Islet of Langerhans (tissue), 1 donor: ENCODE results near the gene GABARAP.

Source experiments
- FAIRE-seq: peaks from one replicate; lab custom pipeline; 2011; peaks lifted over from hg19 to GRCh38; lab: Jason Lieb, UNC

The GABARAP gene

DNA sequence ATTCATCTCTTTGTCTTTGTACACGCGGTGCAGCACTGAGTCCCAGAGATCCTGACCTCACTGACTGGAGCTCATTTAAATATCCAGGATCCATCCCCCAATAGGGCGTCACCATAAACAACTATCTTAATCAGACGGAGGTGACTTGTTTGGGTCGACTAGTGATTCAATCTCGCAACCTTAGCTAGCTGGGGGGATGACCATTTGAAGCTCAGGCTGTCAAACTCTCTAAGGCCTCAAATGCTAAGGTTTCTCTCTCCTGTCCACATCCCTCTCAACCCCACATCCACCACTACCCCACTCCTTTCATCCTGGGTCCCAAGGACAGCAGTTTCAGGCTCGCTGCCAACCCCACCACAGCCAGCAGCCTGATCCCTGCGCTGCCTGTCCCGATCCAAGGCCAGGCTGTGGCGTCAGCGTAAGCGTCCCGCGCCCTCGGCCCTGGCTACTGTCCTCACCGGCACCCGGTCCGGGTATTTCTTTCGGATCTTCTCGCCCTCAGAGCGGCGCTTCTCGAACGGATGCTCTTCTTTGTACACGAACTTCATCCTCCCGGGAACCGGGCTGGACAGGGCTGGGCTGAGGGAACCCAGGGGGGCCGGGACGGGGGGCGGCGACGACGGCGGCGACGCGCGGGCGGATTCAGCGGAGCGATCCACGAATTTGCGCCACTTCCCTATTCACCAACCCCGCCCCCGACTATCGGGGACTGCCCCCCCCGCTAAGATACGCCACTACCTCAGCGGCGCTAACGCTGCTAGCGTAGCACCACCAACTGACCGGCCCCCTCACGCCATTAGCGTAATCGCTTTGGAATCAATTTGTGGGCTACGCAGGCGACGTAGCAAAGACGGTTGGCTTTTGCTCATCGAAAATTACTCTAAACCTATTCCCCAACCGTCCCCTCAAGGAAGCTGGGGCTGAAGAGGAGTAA is at the start of gene GABARAP:
Gene GABARAP, minus strand, starts transcription at position 667 of the 934 bp plus-strand sequence. Its CDS starts 119 bp downstream, at position 548.
- FAIRE-seq = peak; percentile 17

DNA sequence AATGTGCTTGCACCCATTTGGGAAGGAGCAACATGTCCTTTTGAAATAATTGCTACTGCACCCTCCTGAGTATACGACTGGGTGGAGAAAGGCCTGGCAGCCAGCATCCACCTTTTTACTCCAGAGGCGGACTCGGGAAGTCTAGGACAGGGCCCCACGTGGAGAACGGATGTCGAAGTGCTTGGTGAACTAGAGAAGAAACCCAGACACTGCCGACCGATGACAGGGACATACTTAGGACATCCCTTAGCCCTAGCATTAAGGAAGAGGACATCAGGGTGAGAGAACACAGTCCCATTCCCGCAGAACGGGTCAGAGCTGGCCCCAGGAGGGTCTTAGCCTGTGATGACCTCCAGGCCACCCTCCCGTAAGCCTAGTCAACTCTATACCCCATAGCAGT is 48.4 kb upstream of the GABARAP start:
- FAIRE-seq = no peak

DNA sequence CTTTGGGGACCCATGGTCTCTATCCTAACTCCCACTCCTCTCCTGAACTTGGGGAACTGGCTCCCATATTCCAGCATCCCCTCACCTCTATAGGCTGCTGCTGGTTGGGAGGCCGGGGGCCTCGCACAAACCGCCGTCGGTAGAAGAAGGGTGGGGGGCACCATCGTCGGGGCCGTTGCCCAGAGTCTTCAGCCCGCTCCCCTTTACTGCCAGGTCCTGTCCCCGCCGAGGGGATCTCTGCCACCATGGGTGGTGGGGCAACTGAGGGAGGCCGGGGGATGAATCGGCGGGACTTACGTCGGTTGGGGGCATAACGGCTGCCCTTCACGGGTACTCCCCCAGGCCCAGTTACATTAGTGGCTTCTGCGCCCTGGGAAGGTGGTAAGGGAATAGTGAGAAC is 47.9 kb upstream of the GABARAP start:
- no peak for FAIRE-seq

DNA sequence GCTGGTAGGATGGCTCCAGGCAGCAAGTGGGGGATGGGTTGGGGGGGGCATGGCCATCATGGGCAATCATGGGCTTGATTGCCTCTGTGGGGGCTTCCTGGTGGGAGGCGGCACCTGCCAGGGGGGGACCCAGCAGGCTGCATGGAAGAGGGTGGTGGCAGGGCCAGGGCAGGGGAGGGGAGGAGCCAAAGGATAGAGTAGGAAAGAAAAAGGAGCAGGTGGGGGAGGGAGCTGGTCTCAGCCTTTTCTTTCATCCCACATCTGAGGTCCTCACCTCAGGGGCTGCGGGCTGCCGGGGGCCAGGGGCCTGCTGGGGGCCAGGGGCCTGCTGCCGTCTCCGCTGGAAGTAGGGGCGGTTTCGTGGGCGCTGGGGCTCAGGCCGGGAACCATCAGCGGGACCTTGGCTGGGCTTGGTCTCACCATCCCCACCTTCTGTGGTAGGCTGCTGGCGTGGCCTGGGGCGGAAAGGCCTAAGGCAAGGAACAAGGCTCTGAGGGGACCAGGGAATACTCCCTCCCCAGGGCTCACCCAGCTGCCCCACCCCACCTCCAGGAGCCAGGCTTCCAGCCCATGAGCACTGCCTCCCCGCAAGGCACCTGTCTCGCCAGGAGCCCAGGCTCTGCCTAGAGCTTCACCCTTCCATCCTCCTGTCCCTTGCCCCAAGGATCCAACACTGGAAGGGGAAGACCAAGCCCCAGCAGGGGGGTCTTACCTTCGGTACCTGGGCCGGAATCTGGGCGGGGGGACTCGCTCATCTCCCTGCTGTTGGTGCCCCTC is 47.2 kb upstream of the GABARAP start:
- no peak for FAIRE-seq

DNA sequence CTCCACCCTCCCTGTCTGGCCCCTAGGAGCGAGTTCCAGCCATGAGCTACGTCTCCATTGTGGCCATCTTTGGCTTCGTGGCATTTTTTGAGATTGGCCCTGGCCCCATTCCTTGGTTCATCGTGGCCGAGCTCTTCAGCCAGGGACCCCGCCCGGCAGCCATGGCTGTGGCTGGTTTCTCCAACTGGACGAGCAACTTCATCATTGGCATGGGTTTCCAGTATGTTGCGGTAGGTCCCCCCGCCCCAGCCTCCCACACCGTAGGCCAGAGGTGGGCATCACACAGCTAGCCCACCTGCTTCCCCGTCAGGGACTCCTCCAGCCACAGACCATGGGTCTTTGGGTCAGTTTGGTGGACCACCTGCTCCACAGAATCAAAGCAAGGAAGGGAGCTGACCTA is 43.4 kb upstream of the GABARAP start:
- no peak for FAIRE-seq

DNA sequence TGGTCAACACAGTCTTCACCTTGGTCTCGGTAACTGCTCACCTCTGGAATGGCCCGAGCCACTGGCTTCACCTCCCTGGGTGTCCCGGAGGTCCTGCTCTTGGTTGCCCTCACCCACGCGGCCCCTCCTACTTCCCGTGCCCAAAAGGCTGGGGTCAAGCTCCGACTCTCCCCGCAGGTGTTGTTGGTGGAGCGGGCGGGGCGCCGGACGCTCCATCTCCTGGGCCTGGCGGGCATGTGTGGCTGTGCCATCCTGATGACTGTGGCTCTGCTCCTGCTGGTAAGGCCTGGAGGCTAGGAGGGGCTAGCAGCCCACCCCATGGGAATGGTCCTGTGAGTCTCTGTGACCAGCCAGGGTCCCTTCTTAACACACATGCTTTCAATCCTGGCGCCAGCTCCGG is 42.7 kb upstream of the GABARAP start:
- no peak for FAIRE-seq

DNA sequence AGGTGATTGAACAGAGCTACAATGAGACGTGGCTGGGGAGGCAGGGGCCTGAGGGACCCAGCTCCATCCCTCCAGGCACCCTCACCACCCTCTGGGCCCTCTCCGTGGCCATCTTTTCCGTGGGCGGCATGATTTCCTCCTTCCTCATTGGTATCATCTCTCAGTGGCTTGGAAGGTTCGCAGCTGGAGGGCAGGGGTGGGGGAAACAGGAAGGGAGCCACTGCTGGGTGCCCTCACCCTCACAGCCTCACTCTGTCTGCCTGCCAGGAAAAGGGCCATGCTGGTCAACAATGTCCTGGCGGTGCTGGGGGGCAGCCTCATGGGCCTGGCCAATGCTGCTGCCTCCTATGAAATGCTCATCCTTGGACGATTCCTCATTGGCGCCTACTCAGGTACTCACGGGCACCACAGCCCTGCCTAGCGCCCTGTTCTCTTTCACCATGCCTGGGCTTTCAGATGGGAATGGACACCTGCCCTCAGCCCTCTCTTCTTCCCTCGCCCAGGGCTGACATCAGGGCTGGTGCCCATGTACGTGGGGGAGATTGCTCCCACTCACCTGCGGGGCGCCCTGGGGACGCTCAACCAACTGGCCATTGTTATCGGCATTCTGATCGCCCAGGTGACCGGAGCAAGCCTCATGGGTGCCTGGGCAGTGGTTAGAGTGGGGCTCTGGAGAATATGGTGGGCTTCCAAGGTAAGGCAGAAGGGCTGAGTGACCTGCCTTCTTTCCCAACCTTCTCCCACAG is 41.4 kb upstream of the GABARAP start:
- no peak for FAIRE-seq

DNA sequence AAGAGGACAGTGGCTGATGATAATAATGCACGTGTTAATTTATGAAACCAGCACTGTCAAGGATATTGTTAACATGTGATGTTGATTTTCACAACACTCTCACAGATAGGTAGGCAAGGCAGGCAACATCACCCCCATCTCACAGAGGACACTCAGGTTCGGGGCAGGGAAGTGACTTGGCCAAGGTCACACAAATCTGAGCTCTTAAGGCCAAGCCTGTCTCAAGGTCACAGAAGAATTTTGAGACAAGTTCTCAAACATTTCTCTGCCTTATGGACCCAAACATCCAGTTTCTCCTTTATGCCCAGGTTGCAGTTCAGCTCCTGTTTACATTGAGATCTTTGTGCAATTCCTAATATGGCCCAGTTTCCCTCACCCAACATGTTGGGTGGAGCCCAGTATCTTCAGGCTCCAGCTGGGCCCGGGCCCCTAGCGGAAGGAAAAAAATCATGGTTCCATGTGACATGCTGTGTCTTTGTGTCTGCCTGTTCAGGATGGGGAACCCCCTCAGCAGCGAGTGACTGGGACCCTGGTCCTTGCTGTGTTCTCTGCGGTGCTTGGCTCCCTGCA is 40.6 kb upstream of the GABARAP start:
- FAIRE-seq = no peak

DNA sequence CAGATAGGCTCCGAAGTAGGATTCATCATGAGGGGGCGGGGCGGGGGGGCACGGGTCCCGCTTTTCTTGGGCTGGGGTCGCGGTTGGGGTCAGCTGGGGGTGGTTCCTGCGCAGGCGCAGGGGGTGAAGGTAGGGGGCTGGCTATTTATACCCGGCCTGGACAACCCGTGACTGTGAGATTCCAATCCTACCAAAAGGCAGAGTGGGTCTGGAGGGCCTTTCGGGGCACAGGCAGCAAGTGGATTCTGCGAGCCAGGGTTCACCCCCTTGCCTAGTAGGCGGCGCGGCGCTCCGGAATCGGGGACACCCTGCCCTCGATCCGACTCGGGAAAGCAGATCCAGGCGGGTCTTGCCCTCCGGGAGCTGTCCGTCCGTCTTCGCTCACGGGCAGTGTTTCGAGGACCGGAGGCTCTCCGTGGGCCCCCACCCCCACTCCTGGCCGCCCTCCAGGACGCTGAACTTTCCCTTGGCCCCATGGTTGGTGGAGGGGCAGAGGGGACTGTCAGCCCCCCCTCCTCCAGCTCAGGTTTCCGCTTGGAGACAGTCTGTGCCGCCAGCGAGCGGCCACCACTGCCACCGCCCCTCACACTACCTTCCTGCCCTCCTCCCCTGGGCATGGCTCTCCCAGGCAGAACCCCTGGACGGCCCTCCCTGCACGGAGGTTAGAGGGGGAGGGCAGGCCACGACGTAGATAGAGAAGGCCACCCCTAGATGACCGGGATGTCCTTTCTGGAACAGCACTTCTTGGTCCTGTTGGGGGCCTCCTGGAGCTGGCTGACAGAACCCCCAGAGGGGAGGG is 39.9 kb upstream of the GABARAP start:
- FAIRE-seq = no peak

DNA sequence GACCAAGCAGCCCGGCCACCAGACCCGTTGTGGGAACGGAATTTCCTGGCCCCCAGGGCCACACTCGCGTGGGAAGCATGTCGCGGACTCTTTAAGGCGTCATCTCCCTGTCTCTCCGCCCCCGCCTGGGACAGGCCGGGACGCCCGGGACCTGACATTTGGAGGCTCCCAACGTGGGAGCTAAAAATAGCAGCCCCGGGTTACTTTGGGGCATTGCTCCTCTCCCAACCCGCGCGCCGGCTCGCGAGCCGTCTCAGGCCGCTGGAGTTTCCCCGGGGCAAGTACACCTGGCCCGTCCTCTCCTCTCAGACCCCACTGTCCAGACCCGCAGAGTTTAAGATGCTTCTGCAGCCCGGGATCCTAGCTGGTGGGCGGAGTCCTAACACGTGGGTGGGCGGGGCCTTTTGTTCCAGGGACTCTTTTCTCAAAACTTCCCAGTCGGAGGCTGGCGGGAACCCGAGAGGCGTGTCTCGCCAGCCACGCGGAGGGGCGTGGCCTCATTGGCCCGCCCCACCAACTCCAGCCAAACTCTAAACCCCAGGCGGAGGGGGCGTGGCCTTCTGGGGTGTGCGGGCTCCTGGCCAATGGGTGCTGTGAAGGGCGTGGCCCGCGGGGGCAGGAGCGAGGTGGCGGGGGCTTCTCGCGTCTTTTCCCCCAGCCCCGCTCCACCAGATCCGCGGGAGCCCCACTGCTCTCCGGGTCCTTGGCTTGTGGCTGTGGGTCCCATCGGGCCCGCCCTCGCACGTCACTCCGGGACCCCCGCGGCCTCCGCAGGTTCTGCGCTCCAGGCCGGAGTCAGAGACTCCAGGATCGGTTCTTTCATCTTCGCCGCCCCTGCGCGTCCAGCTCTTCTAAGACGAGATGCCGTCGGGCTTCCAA is 39.1 kb upstream of the GABARAP start, which contains the start of gene SLC2A4:
Gene SLC2A4, plus strand, starts transcription at position 645 of the 879 bp plus-strand sequence. Its CDS starts 217 bp downstream, at position 862.
- FAIRE-seq = no peak

DNA sequence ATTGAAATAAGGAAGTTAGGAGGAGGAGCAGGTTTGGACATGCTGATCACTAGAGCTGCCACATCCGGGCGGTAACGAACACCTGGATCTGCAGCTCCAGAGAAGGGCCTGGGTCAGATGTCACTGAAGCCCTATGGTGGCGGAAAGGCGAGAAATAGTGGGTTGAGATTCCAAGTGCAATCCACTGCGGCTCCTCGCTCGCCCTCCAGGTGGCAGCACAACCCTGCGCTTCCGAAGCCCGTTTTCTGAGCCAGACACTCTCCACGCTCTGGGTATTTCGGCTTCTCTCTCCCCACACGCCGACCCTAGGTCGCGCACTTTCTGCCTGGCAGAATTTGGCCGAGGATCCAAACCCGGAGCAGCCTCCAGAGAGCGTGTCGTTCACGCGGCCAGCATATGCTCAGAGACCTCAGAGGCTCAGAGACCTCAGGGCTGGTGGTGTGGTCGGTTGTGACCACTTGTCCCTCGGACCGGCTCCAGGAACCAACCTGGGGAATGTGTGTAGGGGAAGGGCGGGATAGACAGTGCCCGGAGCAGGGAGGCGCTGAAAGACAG is 38.3 kb upstream of the GABARAP start:
- FAIRE-seq = peak; percentile 45

DNA sequence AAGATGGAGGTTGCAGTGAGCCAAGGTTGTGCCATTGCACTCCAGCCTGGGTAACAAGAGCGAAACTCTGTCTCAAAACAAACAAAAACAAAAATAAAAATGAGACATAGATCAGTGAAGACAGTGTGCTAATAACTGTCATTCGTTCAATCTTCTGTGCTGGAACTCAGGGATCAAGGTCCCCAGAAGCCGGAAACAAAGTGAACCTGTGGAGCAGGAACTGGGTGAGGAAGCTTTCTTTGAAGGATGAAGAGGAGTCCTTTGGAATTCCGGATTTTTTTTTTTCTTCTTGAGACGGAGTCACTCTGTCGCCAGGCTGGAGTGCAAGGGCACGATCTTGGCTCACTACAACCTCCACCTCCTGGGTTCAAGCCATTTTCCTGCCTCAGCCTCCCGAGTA is 37.2 kb upstream of the GABARAP start:
- FAIRE-seq = no peak

DNA sequence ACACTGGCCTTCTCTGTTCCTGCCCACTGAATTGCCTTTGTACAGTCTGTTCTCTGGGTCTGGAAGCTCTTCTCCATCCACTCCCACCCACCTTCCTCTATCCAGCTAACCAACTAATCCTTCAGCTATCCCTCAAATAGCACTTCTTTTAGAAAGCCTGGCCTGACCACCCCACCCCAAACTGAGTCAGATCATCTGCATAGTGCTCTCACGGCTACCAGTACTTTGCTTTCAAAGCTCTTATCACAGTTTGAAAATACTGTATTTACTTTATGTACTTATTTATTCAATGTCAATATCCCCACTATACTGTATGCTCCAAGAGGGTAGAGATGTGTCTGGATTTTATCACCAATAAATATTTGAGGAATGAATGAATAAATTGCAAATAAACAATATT is 24.5 kb upstream of the GABARAP start:
- FAIRE-seq = no peak

DNA sequence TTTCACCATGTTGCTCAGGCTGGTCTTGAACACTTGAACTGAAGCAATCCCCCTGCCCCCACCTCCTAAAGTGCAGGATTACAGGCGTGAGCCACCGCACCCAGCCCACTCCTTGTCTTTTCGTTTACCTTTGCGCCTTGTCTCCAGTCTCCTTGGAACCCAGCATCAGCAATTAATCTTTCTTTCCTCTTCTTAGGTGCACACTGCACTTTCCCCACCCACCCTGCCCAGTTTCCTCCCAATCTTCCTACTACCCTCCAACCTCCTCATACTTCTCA is 21.5 kb upstream of the GABARAP start:
- no peak for FAIRE-seq

DNA sequence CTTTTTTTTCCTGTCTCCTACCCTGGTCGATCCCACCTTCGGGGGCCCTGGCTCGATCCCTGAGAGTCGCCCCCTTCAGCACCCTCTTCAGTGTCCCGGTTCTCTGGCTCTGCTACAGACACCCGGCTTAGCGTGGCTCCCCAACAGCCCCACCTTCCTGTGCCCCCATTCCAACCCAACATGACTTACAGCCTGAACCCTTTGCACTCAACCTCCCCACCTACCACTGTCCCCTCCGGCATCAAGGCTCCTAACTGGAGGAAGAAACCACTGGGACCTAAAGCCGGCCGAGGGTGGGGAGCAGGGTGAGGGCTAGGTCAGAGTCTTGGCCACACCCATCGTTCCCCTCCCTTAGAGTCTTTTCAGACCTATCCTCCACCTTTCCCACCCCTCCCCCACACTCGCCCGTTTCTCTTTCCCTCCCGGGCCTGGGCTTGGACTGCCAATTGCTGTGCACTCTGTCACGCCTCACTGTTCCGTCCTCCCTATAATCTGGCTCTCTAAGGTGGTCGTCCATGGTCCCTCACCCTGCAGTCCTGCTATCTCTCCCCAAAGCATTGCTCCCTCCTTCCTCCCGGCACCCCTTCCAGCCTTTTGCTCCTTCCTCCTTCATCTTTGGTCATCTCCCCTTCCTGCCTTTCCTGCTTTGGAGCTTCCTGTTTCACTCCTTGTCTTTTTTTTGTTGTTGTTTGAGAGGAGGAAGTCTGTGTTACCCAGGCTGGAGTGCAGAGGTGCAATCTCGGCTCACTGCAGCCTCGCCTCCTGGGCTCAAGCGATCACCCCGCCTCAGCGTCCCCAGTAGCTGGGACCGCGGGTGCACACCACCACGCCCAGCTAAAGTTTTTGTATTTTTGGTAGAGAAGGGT is 20.9 kb upstream of the GABARAP start:
- no peak for FAIRE-seq

DNA sequence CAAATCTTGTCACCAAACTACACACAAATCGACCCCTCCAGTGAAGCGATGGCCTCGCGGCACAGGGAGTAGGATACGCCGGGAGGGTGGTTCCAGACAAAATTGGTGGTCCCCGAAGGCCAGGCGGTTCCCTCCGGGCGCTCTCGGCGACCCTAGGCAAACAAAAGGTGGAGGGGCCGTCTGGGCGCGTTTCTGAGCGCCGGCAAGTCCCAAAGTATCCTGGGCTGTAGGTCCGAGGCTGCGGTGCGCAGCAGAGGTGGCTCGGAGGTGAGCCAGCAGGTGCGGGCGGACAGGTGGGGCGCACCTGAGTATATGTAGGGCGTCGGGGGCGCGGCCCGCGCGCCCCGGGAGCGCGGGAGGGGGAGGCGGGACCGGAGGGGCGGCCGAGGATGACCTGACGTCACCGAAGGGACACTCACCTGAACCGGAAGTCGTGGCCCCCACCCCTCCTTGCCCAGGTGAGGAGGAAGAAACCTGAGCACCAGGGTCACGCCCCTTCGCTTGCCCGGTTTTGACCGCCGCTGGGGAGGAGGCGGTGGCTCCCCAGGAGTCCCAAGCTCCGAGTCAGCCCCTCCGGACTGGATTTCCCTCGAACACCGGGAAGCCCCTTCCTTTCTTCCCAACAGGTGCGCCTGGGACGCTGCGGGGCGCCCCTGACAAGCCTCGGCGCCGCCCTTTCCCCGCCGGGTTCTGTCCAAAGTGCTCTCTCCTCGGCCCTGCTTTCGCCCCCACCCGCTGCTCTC is 20.1 kb upstream of the GABARAP start, which contains the start of gene CLDN7:
Gene CLDN7, minus strand, starts transcription at position 287 of the 743 bp plus-strand sequence. CDS start 435 bp downstream, outside the sequence.
- no peak for FAIRE-seq

DNA sequence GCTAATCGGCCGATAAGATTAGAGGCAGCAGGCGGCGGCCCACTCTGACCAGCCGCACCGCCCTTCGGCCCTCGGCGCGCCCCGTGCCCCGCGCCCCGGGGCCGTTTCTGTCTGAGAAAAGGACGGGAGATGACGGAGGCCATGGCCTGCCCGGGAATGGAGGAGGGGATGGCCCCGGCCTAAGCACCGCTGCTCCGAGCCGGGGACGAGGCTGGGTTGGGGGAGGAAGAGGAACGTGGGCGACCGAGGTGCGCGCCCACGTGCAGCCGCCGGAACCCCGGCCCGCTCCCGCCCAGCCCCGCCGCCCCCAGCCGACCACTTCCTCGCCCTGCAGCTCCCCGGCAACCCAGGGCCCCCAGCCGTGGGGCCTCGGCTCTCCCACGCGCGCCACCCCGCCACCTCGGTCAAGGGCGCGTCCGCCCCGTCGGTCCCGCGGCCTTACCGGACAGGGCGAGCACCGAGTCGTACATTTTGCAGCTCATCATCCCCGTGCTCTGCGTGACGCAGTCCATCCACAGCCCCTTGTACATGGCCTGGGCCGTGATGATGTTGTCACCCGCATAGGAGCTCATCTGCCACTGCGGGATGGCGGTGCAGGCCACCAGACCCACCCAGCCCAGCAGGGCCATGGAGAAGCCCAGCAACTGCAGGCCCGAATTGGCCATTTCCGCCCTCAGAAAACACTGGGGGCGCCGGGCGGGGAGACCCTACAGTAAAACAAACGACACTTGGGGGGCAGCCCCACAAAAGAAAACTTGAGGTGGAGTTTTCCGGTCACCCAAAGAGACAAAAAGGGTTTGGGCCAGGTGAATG is 19.3 kb upstream of the GABARAP start:
- no peak for FAIRE-seq
